NK-92 treated with Interleukin-12 subunit alpha and Interleukin-12 subunit beta, amount 100 ng/mL, for 24 hours (cell line): ENCODE results near the gene KLHL18.
"Not testable (repeated sequence)": the region's sequence is repeated elsewhere in the genome, so short reads cannot be mapped to it uniquely, and the experiment has no call there.

Experiments
- DNase-seq: peaks from one replicate; lab custom pipeline; 2025; lab: John Stamatoyannopoulos, UW

Gene KLHL18

GRCh38 chr3:47314056-47314764, 31.5 kb downstream of the KLHL18 start:
- DNase-seq: no peak

- DNase-seq: no peak
Observed at GRCh38 chr3:47315069-47315647, 32.4 kb downstream of the KLHL18 start.

- not testable (repeated sequence) for DNase-seq
Observed at GRCh38 chr3:47316151-47316550, 33.4 kb downstream of the KLHL18 start.

GRCh38 chr3:47318916-47319315, 36.2 kb downstream of the KLHL18 start:
- DNase-seq: no peak

- no peak for DNase-seq
Observed at GRCh38 chr3:47319956-47320355, 37.2 kb downstream of the KLHL18 start.

GRCh38 chr3:47323431-47324277, 40.9 kb downstream of the KLHL18 start:
- no peak for DNase-seq

GRCh38 chr3:47324278-47324865, 41.6 kb downstream of the KLHL18 start:
- no peak for DNase-seq

GRCh38 chr3:47333907-47334306, 51.2 kb downstream of the KLHL18 start:
- DNase-seq: no peak

GRCh38 chr3:47337656-47338055, 54.9 kb downstream of the KLHL18 start:
- no peak for DNase-seq

- DNase-seq: no peak
Observed at GRCh38 chr3:47339951-47340350, 57.2 kb downstream of the KLHL18 start.

GRCh38 chr3:47340866-47341265, 58.1 kb downstream of the KLHL18 start:
- no peak for DNase-seq

GRCh38 chr3:47342151-47342550, 59.4 kb downstream of the KLHL18 start:
- DNase-seq: no peak

GRCh38 chr3:47342812-47343211, 60.1 kb downstream of the KLHL18 start:
- DNase-seq: no peak

GRCh38 chr3:47343471-47343971, 60.8 kb downstream of the KLHL18 start:
- no peak for DNase-seq

GRCh38 chr3:47344971-47345370, 62.2 kb downstream of the KLHL18 start:
- DNase-seq: no peak

GRCh38 chr3:47347217-47347801, 64.6 kb downstream of the KLHL18 start:
- no peak for DNase-seq

- DNase-seq: no peak
Observed at GRCh38 chr3:47348411-47349154, 65.8 kb downstream of the KLHL18 start.

- DNase-seq: no peak
Observed at GRCh38 chr3:47355010-47355409, 72.3 kb downstream of the KLHL18 start.

- no peak for DNase-seq
Observed at GRCh38 chr3:47356201-47356600, 73.5 kb downstream of the KLHL18 start.

GRCh38 chr3:47359323-47359722, 76.6 kb downstream of the KLHL18 start:
- no peak for DNase-seq

GRCh38 chr3:47360110-47360517, 77.4 kb downstream of the KLHL18 start:
- not testable (repeated sequence) for DNase-seq
